Activated naive CD8-positive, alpha-beta T cell treated with anti-CD3 and anti-CD28 coated beads, Interleukin-2, amount 50 U/mL, for 24 hours (primary cell): ENCODE results near the gene LDLRAD3.
"Not testable (repeated sequence)": the region's sequence is repeated elsewhere in the genome, so short reads cannot be mapped to it uniquely, and the experiment has no call there.

ENCODE experiments used
- ATAC-seq: fragments of 150-1000 bp; cut with Tn5 transposase; one replicate; pipeline ENCODE4 v1.10.0; 2021
- DNase-seq: peaks from one replicate; pipeline ENCODE4 v3.0.0; 2021
- H3K27ac Mint-ChIP-seq: one replicate; pipeline ENCODE4 v1.8.0; 2021; ENCODE audit warnings: mild to moderate bottlenecking, mixed read lengths
- H3K27me3 Mint-ChIP-seq: one replicate; pipeline ENCODE4 v1.8.0; 2021; ENCODE audit warnings: mixed read lengths
- H3K36me3 Mint-ChIP-seq: one replicate; pipeline ENCODE4 v1.8.0; 2021; ENCODE audit warnings: low read depth, mixed read lengths
- H3K4me1 Mint-ChIP-seq: one replicate; pipeline ENCODE4 v1.8.0; 2021; ENCODE audit warnings: mixed read lengths
- H3K4me3 Mint-ChIP-seq: one replicate; pipeline ENCODE4 v1.8.0; 2021; ENCODE audit warnings: mild to moderate bottlenecking, moderate library complexity, mixed read lengths
- H3K9me3 Mint-ChIP-seq: one replicate; pipeline ENCODE4 v1.8.0; 2021; ENCODE audit warnings: mixed read lengths

LDLRAD3 gene, protein sequence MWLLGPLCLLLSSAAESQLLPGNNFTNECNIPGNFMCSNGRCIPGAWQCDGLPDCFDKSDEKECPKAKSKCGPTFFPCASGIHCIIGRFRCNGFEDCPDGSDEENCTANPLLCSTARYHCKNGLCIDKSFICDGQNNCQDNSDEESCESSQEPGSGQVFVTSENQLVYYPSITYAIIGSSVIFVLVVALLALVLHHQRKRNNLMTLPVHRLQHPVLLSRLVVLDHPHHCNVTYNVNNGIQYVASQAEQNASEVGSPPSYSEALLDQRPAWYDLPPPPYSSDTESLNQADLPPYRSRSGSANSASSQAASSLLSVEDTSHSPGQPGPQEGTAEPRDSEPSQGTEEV

DNA sequence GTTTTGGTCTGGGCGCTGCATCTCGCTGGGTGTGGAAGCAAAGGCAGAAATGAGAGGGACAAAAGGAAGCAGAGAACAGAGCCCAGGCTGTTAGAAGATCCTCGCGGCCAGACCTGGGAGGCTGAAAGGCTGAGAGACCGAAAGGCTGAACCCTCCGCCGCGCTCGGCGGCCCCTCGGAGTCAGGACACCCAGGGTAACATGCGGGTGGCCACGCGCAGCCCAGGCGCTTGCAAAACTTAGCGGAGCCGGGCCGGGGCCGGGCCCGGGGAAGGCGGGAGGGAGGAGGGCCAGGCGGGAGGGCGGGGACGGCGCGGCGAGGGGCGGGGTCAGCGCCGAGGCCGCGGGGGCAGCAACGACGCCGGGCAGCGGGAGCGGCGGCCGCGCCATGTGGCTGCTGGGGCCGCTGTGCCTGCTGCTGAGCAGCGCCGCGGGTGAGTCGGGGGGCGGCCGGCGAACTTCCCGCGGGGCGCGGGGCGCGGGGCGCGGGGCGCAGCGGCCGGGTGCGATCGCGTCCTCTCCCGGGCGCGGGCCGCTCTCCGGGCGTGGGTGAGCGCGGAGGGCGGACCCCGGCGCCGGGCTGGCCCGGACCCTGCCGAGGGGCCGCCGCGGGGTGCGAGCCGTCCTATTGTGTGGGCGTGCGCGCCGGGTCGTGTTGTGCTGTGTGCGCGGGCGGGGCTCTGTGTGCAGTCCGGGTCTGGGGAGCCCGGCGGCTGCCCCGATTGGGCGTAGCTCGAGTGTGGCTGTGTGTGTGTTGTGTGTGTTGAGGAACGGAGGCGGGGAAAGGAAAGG, at the start of gene LDLRAD3:
LDLRAD3 (plus strand) TSS at position 350 of the 790 bp plus-strand sequence; CDS start at position 387, 37 bp downstream.
- peaks cover 6% of the 10 kb centered on the region for H3K4me1 Mint-ChIP-seq
- peak; percentile 55 for DNase-seq
- H3K36me3 Mint-ChIP-seq = no peaks in the 10 kb centered on the region
- H3K27ac Mint-ChIP-seq = peak within 1 kb of the TSS; percentile 23
- peak within 1 kb of the TSS; percentile 72 for H3K4me3 Mint-ChIP-seq
- peaks cover 40% of the 10 kb centered on the region for H3K27me3 Mint-ChIP-seq
- peak; percentile 71 for ATAC-seq
- no peaks in the 10 kb centered on the region for H3K9me3 Mint-ChIP-seq

DNA sequence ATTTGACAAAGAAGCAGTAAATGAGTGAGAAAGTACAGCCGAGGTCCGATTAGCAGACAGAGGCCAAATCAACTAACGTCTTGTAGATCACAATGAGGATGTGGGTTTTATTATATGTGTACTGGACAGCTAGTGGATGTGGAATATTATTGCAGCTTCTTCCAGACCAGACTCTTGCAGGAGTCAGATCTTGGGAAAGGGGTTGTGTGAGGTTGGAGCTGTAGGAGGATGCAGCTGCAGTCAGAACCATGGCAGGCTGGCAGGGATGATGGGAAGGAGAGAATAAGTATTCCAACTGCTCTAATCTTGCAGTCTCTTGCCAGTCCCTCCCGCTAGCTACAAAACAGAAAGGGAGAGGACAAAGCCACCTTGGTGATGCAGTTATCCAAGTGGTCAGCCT, 46.8 kb upstream of the LDLRAD3 start:
- Mint-ChIP-seq H3K4me3 (no peak overlapping the region), H3K27ac (no peak overlapping the region), H3K9me3 (peaks cover 14% of the 10 kb centered on the region), H3K36me3 (peaks cover 5% of the 10 kb centered on the region), H3K4me1 (no peaks in the 10 kb centered on the region), H3K27me3 (peaks cover 13% of the 10 kb centered on the region)
- ATAC-seq (no peak), DNase-seq (no peak)

DNA sequence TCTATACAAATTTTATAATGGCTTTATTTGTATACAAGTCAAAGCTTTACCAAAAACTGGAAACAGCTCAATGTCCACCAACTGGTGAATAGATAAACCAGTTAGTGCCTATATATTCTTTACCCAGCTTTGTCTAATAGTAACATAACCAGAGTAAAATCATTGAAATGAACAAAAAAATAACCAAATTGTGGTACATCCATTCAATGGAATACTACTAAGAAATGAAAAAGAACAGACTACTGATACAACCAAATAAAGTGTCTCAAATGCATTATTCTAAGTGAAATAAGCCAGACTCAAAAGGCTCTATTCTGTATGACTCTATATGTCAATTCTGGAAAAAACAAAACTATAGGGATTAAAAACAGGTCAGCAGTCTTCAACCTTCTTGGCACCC, 40.9 kb upstream of the LDLRAD3 start:
- Mint-ChIP-seq H3K4me3 (no peak overlapping the region), H3K9me3 (peaks cover 34% of the 10 kb centered on the region), H3K27me3 (peaks cover 12% of the 10 kb centered on the region), H3K4me1 (no peaks in the 10 kb centered on the region), H3K27ac (no peak overlapping the region), H3K36me3 (peaks cover 7% of the 10 kb centered on the region)
- no peak for ATAC-seq
- DNase-seq = no peak

DNA sequence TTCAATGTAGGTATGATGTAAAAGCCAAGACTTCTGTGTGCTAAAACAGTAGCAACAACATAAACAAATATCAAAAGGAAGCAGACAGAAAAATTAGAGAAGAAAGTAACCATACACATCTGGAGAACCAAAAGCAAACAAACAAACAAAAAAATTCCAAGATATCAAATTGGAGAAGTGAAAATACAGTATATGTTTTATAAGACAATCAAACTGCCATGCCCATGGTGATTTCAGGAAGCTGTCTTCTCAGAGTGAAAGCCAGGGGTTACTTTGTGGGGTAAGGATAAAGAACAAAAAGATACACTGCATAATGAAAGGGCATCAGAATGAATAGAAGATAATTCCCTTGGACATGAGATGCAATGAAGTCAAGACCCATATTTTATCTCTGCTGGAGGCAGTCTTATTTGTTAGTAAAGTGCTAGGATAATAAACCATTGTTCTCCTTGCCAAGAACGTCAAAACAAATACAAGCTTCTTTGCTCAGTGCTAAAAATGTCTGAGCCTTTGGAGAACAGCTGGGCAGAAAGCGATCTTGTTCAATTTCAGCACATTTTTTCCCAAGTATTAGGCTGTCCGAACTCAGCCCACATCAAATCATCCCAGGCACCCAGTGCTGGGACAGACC, 38.1 kb upstream of the LDLRAD3 start:
- Mint-ChIP-seq H3K4me1 (no peaks in the 10 kb centered on the region), H3K9me3 (peaks cover 33% of the 10 kb centered on the region), H3K36me3 (peaks cover 5% of the 10 kb centered on the region), H3K27ac (no peak overlapping the region), H3K4me3 (no peak overlapping the region), H3K27me3 (peaks cover 10% of the 10 kb centered on the region)
- no peak for ATAC-seq
- DNase-seq = no peak

DNA sequence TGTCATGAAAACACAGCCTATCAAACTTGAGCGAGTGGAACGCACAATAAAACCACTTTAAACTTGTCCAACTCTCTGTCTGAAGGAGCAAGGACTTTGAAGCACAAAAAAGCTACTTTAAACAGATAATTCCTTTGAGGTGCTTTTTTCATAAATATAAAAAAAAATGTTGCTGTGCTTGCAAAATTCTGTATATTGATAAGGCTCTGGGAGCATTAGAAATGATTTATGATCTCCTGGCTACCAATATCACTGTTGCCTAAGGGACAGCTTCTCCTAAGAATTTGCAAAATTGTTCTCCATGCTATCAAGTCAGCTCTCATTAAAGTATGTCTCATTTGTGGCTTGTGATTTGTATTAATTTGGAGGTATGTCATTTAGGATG, 37.6 kb upstream of the LDLRAD3 start:
- Mint-ChIP-seq H3K27ac (no peak overlapping the region), H3K9me3 (peaks cover 28% of the 10 kb centered on the region), H3K36me3 (peaks cover 5% of the 10 kb centered on the region), H3K27me3 (peaks cover 11% of the 10 kb centered on the region), H3K4me1 (no peaks in the 10 kb centered on the region), H3K4me3 (no peak overlapping the region)
- DNase-seq (no peak), ATAC-seq (no peak)

DNA sequence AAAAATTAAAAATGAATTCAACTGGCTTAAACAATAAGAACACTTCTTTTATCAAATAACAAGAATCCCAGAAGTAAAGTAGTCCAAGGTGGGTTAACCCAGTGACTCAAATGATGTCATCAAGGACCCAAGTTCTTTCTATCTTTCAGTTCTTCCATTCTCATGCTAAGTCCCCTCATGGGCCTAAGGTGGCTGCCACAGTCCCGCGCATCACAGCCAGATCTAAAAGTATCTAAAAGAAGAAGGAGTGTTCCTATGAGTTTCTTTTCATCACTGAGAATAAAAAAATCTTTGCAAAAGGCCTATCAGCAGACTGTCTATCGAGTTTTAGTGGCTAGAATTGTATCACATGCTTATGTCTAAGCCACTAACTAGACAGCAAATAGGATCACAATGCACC, 37.2 kb upstream of the LDLRAD3 start:
- ATAC-seq (no peak), DNase-seq (no peak)
- Mint-ChIP-seq H3K4me1 (no peaks in the 10 kb centered on the region), H3K4me3 (no peak overlapping the region), H3K27me3 (peaks cover 13% of the 10 kb centered on the region), H3K27ac (no peak overlapping the region), H3K9me3 (peaks cover 24% of the 10 kb centered on the region), H3K36me3 (peaks cover 5% of the 10 kb centered on the region)

DNA sequence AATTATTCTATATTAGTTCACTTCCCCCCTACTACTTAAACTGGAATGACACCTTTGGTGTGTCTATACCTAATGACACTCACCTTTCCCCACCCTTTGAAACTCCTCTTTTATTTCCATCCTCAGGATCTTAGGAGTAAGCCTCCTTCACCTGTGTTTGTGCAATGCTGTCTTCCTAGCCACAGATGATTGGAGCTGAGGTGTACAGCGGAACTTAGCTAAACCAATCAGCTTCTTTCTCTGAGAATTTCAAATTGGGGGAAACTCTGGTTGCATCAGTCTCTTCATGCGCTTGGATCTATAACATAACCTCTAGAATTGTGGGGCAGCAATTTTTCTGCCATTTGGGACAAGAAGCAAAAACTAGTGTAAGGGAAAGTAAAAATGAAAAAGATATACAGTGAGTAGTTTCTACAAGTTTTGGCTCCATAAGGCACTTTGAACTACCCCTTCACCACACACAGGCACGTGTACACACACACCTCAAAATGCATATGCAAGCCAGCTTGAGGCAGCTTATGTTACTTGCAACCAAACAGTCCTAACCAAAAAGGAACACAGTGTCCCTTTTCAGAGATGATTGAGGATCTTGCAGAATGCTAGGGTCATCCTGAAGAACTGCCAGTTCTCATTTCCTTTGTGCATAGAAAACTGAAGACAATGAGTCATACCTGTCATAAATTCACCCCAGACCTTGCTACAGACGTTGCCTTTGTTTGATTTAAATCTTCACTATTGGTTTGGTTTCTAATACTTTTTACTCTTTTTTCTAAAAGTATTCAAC, 36.0 kb upstream of the LDLRAD3 start:
- no peaks in the 10 kb centered on the region for H3K4me1 Mint-ChIP-seq
- H3K4me3 Mint-ChIP-seq = no peak overlapping the region
- no peak for ATAC-seq
- H3K36me3 Mint-ChIP-seq = peaks cover 2% of the 10 kb centered on the region
- H3K27me3 Mint-ChIP-seq = peaks cover 13% of the 10 kb centered on the region
- H3K9me3 Mint-ChIP-seq = peaks cover 12% of the 10 kb centered on the region
- H3K27ac Mint-ChIP-seq = no peak overlapping the region
- DNase-seq = no peak

DNA sequence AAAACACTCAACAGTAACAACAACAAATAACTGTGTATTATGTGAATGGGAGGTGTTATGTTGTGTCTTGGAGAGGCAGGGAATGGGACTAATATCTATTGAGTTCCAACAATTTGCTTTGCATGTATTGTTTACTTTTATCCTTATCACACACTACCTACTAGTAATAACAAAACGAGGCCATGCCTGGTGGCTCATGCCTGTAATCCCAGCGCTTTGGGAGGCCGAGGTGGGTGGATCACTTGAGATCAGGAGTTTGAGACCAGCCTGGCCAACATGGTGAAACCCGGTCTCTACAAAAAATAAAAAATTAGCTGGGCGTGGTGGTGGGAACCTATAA, 35.5 kb upstream of the LDLRAD3 start:
- not testable (repeated sequence) for H3K4me1 Mint-ChIP-seq, ATAC-seq, H3K36me3 Mint-ChIP-seq, H3K4me3 Mint-ChIP-seq, H3K27ac Mint-ChIP-seq, DNase-seq, H3K9me3 Mint-ChIP-seq
- H3K27me3 Mint-ChIP-seq = peaks cover 13% of the 10 kb centered on the region

DNA sequence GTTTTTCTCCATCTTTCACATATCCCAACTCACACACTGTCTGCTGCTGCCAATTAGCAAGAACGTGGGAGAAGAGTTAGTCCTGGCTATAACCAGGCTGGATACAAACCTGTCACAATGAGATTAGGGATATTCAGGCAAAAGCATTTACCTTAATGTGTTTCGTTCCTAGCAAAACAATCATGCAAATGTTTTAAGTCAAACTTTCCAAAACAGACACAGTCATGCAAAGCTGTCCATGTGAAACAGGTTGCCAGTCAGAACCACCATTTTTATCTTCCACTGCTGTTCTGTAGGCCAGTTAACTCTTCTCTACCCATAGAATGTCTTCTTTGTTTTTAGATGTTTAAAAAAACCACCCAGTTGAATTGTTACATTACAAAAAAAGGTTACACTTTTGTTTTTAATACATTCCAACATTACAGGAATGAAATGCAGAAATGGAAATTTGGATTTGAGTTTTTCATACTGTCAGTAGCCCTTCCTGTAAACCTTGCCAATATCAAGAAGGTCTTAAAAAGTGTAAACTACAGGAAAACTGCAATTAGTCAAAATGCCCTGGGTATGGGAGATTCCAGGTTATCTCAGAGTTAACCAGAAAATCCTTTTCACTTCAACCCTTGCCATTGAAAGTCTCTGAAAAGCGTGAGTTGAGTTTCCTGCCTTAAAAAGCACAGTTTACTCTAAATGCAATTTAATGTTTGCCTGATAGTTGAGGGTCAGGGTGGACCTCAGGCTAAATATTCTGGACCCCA, 34.2 kb upstream of the LDLRAD3 start:
- H3K4me1 Mint-ChIP-seq = no peaks in the 10 kb centered on the region
- no peaks in the 10 kb centered on the region for H3K36me3 Mint-ChIP-seq
- no peak for ATAC-seq
- no peak overlapping the region for H3K27ac Mint-ChIP-seq
- DNase-seq = no peak
- peaks cover 16% of the 10 kb centered on the region for H3K27me3 Mint-ChIP-seq
- no peak overlapping the region for H3K4me3 Mint-ChIP-seq
- H3K9me3 Mint-ChIP-seq = peaks cover 5% of the 10 kb centered on the region

DNA sequence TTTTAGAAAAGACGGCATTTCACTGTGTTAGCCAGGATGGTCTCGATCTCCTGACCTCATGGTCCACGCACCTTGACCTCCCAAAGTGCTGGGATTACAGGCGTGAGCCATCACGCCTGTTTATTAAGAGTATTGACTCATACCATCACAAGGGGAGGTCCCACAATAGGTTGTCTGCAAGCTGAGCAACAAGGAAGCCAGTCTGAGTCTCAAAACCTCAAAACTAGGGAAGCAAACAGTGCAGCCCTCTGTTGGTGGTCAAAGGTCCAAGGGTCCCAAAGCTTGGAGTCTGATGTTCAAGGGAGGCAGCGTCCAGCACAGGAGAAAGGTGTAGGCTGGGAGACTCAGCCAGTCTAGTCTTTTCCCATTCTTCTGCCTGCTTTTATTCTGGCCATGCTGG, 32.8 kb upstream of the LDLRAD3 start:
- peaks cover 9% of the 10 kb centered on the region for H3K27me3 Mint-ChIP-seq
- H3K27ac Mint-ChIP-seq = no peak overlapping the region
- H3K9me3 Mint-ChIP-seq = peaks cover 5% of the 10 kb centered on the region
- H3K4me1 Mint-ChIP-seq = no peaks in the 10 kb centered on the region
- no peak for ATAC-seq
- no peak for DNase-seq
- H3K36me3 Mint-ChIP-seq = no peaks in the 10 kb centered on the region
- no peak overlapping the region for H3K4me3 Mint-ChIP-seq

DNA sequence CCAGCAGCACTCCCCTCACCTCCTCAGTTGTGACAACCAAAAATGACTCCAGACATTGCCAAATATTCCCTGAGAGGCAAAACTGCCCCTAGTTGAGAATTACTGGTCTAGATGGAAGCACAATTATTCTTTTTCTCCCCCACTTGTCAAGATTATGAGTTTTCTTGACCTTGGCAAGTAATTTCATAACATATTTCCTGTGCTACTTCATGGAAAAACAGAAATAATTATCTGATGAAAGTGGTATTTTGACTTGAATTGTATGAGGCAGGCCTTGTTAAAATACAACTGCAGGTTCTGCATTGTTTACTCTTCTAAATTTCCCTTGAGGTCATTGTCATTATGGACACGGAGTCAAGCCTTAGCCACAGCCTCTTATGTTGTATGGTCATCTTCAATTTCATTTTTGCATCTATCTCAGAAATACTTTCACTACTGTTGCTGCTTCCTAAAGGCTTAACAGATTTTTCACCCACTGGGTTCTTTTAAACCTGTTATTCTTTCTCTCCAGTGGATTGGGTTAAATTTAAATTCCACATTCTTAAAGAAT, 32.2 kb upstream of the LDLRAD3 start:
- H3K4me1 Mint-ChIP-seq = no peaks in the 10 kb centered on the region
- ATAC-seq (no peak), DNase-seq (no peak)
- H3K36me3 Mint-ChIP-seq = no peaks in the 10 kb centered on the region
- peaks cover 8% of the 10 kb centered on the region for H3K27me3 Mint-ChIP-seq
- H3K9me3 Mint-ChIP-seq = peaks cover 2% of the 10 kb centered on the region
- H3K27ac Mint-ChIP-seq = no peak overlapping the region
- H3K4me3 Mint-ChIP-seq = no peak overlapping the region

DNA sequence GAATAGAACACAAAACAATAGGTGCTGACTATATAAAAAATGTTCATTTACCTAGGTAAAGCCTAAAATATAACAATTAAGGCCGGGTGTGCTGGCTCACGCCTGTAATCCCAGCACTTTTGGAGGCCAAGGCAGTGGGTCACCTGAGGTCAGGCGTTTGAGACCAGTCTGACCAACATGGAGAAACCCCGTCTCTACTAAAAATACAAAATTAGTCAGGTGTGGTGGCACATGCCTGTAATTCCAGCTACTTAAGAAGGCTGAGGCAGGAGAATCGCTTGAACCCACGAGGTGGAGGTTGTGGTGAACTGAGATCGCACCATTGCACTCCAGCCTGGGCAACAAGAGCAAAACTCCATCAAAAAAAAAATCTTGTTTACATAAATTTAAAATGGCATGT, 31.4 kb upstream of the LDLRAD3 start:
- not testable (repeated sequence) for H3K9me3 Mint-ChIP-seq, DNase-seq, H3K27ac Mint-ChIP-seq, H3K36me3 Mint-ChIP-seq, H3K27me3 Mint-ChIP-seq, H3K4me3 Mint-ChIP-seq, H3K4me1 Mint-ChIP-seq, ATAC-seq

DNA sequence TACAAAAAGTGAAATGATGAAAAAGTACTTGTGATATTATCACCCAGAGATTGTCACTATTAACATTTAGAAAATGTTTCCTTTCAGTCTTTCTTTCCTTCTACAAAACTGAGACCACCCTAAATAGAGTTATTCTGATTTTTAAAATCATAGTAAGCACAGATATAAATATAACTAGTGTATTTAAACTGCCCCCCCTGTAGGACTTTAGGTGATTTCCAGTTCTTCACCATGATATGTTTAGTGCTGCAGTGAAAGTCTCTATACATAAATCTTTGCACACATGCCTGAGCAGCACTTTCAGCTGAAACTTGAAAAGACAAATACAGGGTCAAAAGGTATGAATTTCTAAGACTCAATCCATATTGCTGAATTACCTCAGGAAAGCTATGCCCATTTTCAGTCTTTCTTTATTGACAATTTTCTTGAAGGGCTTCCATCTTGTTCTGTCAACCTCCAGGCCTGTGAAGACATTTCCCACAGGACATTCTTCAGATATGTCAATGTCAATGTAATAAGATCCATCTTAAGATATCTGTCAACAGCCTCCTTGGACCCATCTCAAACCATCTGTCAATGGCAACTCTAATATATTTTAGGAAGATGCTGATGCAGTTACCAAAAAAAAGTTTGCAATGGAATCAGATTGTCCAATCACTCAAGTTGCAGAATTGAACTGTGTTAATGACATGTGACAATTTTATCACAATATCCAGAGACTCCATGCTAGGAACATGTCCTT, 30.8 kb upstream of the LDLRAD3 start:
- H3K9me3 Mint-ChIP-seq = no peaks in the 10 kb centered on the region
- H3K4me1 Mint-ChIP-seq = no peaks in the 10 kb centered on the region
- no peak overlapping the region for H3K27ac Mint-ChIP-seq
- no peak for ATAC-seq
- peaks cover 8% of the 10 kb centered on the region for H3K27me3 Mint-ChIP-seq
- no peaks in the 10 kb centered on the region for H3K36me3 Mint-ChIP-seq
- DNase-seq = no peak
- no peak overlapping the region for H3K4me3 Mint-ChIP-seq
